Diencephalon (tissue), 1 donor: ENCODE measurements around the gene SHLD2. TPM values are rescaled to one million over a fixed set of nuclear protein-coding genes. Genes with fewer than 3 reads are reported as not detected.

Source experiments
- total RNA-seq: library from RNA; depleted of rRNA; stranded (reverse); fragments of >200 nt; gene quantifications from one replicate; pipeline ENCODE4 v1.2.3, GENCODE V29; 2014

The SHLD2 gene
- 36.9 TPM for total RNA-seq

GRCh38 chr10:87094373-87095235 is at the start of gene SHLD2, which contains the start of gene GLUD1:
SHLD2 (plus strand) TSS chr10:87095206; CDS start chr10:87151355, 56,149 bp downstream.
GLUD1 (minus strand) TSS chr10:87094843; CDS start chr10:87094769, 74 bp downstream.

GRCh38 chr10:87225148-87225547 is 130.1 kb downstream of the SHLD2 start, which contains the start of gene NUTM2A:
NUTM2A (plus strand) TSS chr10:87225448; CDS start chr10:87225831, 383 bp downstream.

Other genes starting within 250 kb of the SHLD2 start
- gene MMRN2, start 137.6 kb upstream of the SHLD2 start, total RNA-seq = 5.1 TPM
- gene SNCG, start 136.6 kb upstream of the SHLD2 start, total RNA-seq = 29.1 TPM
- gene ADIRF, start 126.7 kb upstream of the SHLD2 start, total RNA-seq = 4.8 TPM
- not detected for gene FAM25A, start 74.9 kb upstream of the SHLD2 start, total RNA-seq
- 407 TPM for gene GLUD1, start 363 bp upstream of the SHLD2 start, total RNA-seq
- gene NUTM2A, start 130.2 kb downstream of the SHLD2 start, total RNA-seq = 2.3 TPM